ENCODE measurements around the gene MCL1.

MCL1 gene

GRCh38 chr1:150553392-150554085 is 25.9 kb downstream of the MCL1 start:
- no peaks in the 10 kb centered on the region for H3K79me2 ChIP-seq (ENCODE audit: insufficient read depth, low read length)
- no peak overlapping the region for H3K4me2 ChIP-seq (ENCODE audit: low read length)
- H3K4me1 ChIP-seq (ENCODE audit: insufficient read depth, low read length, severe bottlenecking): peaks cover 4% of the 10 kb centered on the region
- H2AFZ ChIP-seq (ENCODE audit: low read length): no peak overlapping the region
- no peaks in the 10 kb centered on the region for H3K9me3 ChIP-seq (ENCODE audit: low read length)
- H3K9ac ChIP-seq (ENCODE audit: low read length): no peak overlapping the region
- H3F3A ChIP-seq (ENCODE audit: insufficient read depth, low read length): no peaks in the 10 kb centered on the region; the same call in 1 of the 2 replicates
- H3K27ac ChIP-seq (ENCODE audit: low read depth, low read length, poor library complexity, severe bottlenecking): no peak overlapping the region
- H3K4me3 ChIP-seq (ENCODE audit: low read depth, low read length, poor library complexity, severe bottlenecking): no peak overlapping the region
- no peaks in the 10 kb centered on the region for H4K20me1 ChIP-seq (ENCODE audit: insufficient read depth, low read length)
- H3K27me3 ChIP-seq (ENCODE audit: insufficient read depth, low read length): peaks cover 5% of the 10 kb centered on the region; the same call in 1 of the 2 replicates
- H3K36me3 ChIP-seq (ENCODE audit: insufficient read depth, low read length): no peaks in the 10 kb centered on the region
- TF ChIP-seq, protein P1, sequence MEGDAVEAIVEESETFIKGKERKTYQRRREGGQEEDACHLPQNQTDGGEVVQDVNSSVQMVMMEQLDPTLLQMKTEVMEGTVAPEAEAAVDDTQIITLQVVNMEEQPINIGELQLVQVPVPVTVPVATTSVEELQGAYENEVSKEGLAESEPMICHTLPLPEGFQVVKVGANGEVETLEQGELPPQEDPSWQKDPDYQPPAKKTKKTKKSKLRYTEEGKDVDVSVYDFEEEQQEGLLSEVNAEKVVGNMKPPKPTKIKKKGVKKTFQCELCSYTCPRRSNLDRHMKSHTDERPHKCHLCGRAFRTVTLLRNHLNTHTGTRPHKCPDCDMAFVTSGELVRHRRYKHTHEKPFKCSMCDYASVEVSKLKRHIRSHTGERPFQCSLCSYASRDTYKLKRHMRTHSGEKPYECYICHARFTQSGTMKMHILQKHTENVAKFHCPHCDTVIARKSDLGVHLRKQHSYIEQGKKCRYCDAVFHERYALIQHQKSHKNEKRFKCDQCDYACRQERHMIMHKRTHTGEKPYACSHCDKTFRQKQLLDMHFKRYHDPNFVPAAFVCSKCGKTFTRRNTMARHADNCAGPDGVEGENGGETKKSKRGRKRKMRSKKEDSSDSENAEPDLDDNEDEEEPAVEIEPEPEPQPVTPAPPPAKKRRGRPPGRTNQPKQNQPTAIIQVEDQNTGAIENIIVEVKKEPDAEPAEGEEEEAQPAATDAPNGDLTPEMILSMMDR (IDR thresholded peaks at IDR 0.05; ENCODE audit: low read length): no peak
- TF ChIP-seq EZH2 (IDR thresholded peaks at IDR 0.05; ENCODE audit: borderline replicate concordance, low read length): no peak
- no peaks in the 10 kb centered on the region for H3K9me2 ChIP-seq (ENCODE audit: low read depth, low read length)

- no peaks in the 10 kb centered on the region for H3K36me3 ChIP-seq (ENCODE audit: insufficient read depth, low read length)
These were observed 26.5 kb downstream of the MCL1 start for GRCh38 chr1:150552911-150553289.

DNA sequence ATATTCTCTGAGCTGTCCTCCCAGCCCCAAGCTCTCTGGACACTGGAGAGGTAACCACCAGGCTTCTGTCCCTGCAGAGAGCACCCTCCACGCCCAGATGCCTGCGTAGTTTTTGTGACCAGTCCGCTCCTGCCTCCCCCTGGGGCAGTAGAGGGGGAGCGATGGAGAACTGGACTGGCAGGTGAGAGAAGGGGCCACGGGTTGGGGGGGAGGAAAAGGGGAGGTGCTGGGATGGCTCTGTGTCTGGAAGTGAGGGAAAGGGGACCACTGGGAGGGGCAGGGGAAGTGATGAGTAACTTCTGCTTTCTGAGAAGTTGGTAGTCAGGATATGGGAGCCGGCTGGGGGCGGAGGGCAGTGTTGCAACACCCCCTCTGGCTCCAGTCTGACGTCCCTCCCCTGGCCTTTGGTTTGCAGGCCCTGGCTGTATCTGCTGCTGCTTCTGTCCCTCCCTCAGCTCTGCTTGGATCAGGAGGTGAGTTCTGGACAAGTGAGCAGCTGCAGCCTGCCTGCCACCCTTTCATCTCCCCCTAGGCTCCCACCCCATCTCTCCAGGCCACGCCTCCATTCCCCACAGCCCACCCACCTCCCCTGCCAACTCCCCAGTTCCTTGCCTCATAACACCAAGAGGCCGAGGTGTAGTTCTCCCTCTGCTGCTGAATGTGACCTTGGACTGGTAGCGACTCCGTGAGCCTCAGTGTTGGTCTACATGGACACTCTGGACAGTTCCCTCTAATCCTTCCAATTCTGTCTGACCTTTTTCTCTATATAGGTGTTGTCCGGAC is 27.1 kb downstream of the MCL1 start:
- H3K9ac ChIP-seq (ENCODE audit: low read length): no peak overlapping the region
- H3K27ac ChIP-seq (ENCODE audit: low read depth, low read length, poor library complexity, severe bottlenecking): no peak overlapping the region

More at GRCh38 chr1:150552911-150553289, 26.5 kb downstream of the MCL1 start:
- no peak overlapping the region for H3K27ac ChIP-seq (ENCODE audit: low read depth, low read length, poor library complexity, severe bottlenecking)
- no peaks in the 10 kb centered on the region for H3K9me3 ChIP-seq (ENCODE audit: low read length)
- H3K79me2 ChIP-seq (ENCODE audit: insufficient read depth, low read length): no peaks in the 10 kb centered on the region
- H3K4me3 ChIP-seq (ENCODE audit: low read depth, low read length, poor library complexity, severe bottlenecking): no peak overlapping the region
- no peak overlapping the region for H3K9ac ChIP-seq (ENCODE audit: low read length)
- H3F3A ChIP-seq (ENCODE audit: insufficient read depth, low read length): no peaks in the 10 kb centered on the region; the same call in 1 of the 2 replicates
- no peaks in the 10 kb centered on the region for H3K9me2 ChIP-seq (ENCODE audit: low read depth, low read length)
- peaks cover 6% of the 10 kb centered on the region for H3K4me1 ChIP-seq (ENCODE audit: insufficient read depth, low read length, severe bottlenecking)
- H3K4me2 ChIP-seq (ENCODE audit: low read length): no peak overlapping the region
- H2AFZ ChIP-seq (ENCODE audit: low read length): no peak overlapping the region
- H3K27me3 ChIP-seq (ENCODE audit: insufficient read depth, low read length): peaks cover 5% of the 10 kb centered on the region; the same call in 1 of the 2 replicates
- H4K20me1 ChIP-seq (ENCODE audit: insufficient read depth, low read length): no peaks in the 10 kb centered on the region
- no peak for TF ChIP-seq EZH2 (IDR thresholded peaks at IDR 0.05; ENCODE audit: borderline replicate concordance, low read length)
- TF ChIP-seq, protein P1 (IDR thresholded peaks at IDR 0.05; ENCODE audit: low read length): no peak

More for the DNA sequence above, 27.1 kb downstream of the MCL1 start:
- Histone ChIP-seq H3K4me2 (ENCODE audit: low read length) (no peak overlapping the region), H2AFZ (ENCODE audit: low read length) (no peak overlapping the region), H3K4me3 (ENCODE audit: low read depth, low read length, poor library complexity, severe bottlenecking) (no peak overlapping the region), H3K27me3 (ENCODE audit: insufficient read depth, low read length) (peaks cover 5% of the 10 kb centered on the region; the same call in 1 of the 2 replicates), H3K79me2 (ENCODE audit: insufficient read depth, low read length) (no peaks in the 10 kb centered on the region), H3K9me2 (ENCODE audit: low read depth, low read length) (no peaks in the 10 kb centered on the region), H3K4me1 (ENCODE audit: insufficient read depth, low read length, severe bottlenecking) (peaks cover 6% of the 10 kb centered on the region), H3K36me3 (ENCODE audit: insufficient read depth, low read length) (no peaks in the 10 kb centered on the region), H4K20me1 (ENCODE audit: insufficient read depth, low read length) (no peaks in the 10 kb centered on the region), H3F3A (ENCODE audit: insufficient read depth, low read length) (no peaks in the 10 kb centered on the region; the same call in 1 of the 2 replicates), H3K9me3 (ENCODE audit: low read length) (no peaks in the 10 kb centered on the region)
- TF ChIP-seq, protein P1 (IDR thresholded peaks at IDR 0.05; ENCODE audit: low read length): no peak
- TF ChIP-seq EZH2 (IDR thresholded peaks at IDR 0.05; ENCODE audit: borderline replicate concordance, low read length): no peak
